ENCODE results near the gene HIPK3. TPM values are rescaled to one million over a fixed set of nuclear protein-coding genes. Genes with fewer than 3 reads are reported as not detected.

HIPK3 gene
- polyA plus RNA-seq, 1 donor (not counting 4 experiments of a cell fraction or from before 2014, with no cell fraction given) = 37.3 TPM

DNA sequence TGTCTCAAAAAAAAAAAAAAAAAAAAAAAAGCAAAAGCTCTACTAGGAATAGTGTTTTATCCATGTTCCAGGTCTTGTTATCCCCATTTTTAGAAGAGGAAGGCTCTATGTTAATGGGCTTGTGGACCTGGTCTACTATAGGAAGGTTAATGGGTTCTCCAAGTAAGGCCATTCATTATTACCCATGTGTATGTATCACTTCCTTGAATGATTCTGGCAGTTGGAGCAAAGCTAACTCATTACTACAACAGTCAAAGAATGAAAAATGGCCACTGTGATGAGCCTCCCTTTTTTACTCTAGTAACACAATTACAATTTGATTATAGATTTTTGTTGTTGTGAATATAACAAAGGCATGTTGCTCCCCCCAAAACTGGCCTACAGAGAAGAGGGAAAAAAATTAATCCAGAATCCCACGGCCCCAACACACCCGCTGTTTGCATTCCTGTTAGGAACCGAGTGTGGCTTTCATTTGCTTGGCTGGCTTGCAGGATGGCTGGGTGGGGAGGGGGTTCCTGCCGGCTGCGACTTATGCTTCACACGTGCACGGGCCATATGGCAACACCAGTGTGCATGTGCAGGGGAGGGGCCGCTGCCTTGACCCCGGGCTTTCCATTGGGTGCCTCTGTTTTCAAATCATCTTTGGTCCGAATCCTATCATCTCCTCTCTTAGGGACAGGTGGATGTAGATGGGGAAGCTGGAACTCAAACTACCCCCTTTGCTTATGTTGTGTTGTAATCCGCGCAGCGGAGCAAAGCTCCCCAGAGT, 148.8 kb downstream of the HIPK3 start:
- Histone ChIP-seq H3K4me2 (ENCODE audit: control insufficient read depth, extremely low read depth, insufficient read depth, low read depth, low read length) (no peak overlapping the region), H4K20me1 (ENCODE audit: control insufficient read depth, extremely low read depth, insufficient read depth, low read length) (no peaks in the 10 kb centered on the region), H3K4me1 (ENCODE audit: control insufficient read depth, extremely low read depth, insufficient read depth, low read length) (no peaks in the 10 kb centered on the region), H3K9me1 (ENCODE audit: control insufficient read depth, extremely low read depth, insufficient read depth, low read length) (no peaks in the 10 kb centered on the region), H3K79me2 (ENCODE audit: control insufficient read depth, insufficient read depth, low read length) (no peaks in the 10 kb centered on the region), H3K27ac (ENCODE audit: control insufficient read depth, insufficient read depth, low read length) (no peak overlapping the region), H3K27me3 (ENCODE audit: control insufficient read depth, extremely low read depth, insufficient read depth, low read length) (no peaks in the 10 kb centered on the region), H3K4me3 (ENCODE audit: control insufficient read depth in 2 of 3, extremely low read depth in 1 of 3, insufficient read depth in 2 of 3, low read depth in 1 of 3, low read length in 3 of 3) (no peak overlapping the region), H3K9me3 (ENCODE audit: control insufficient read depth, low read depth, low read length) (no peaks in the 10 kb centered on the region), H2AFZ (ENCODE audit: control insufficient read depth, low read length) (no peak overlapping the region), H3K36me3 (ENCODE audit: control insufficient read depth in 2 of 2, extremely low read depth in 1 of 2, insufficient read depth in 2 of 2, low read length in 2 of 2) (no peaks in the 10 kb centered on the region), H3K9ac (ENCODE audit: control insufficient read depth, extremely low read depth, insufficient read depth, low read length) (no peak overlapping the region)
- DNase-seq (ENCODE audit: low read depth, low spot score) (no peak), FAIRE-seq (no peak)
- dilution Hi-C loops (cut with MboI; ENCODE audit: extremely low pct_ligation_motif_present, low sequenced_read_pairs) = no loop called here
- TF ChIP-seq, protein P1, sequence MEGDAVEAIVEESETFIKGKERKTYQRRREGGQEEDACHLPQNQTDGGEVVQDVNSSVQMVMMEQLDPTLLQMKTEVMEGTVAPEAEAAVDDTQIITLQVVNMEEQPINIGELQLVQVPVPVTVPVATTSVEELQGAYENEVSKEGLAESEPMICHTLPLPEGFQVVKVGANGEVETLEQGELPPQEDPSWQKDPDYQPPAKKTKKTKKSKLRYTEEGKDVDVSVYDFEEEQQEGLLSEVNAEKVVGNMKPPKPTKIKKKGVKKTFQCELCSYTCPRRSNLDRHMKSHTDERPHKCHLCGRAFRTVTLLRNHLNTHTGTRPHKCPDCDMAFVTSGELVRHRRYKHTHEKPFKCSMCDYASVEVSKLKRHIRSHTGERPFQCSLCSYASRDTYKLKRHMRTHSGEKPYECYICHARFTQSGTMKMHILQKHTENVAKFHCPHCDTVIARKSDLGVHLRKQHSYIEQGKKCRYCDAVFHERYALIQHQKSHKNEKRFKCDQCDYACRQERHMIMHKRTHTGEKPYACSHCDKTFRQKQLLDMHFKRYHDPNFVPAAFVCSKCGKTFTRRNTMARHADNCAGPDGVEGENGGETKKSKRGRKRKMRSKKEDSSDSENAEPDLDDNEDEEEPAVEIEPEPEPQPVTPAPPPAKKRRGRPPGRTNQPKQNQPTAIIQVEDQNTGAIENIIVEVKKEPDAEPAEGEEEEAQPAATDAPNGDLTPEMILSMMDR (optimal IDR thresholded peaks at IDR 0.05 in 1 of 3, IDR thresholded peaks at IDR 0.05 in 1 of 3, conservative IDR thresholded peaks at IDR 0.05 in 1 of 3; ENCODE audit: extremely low read depth in 1 of 3, insufficient read depth in 2 of 3, low read length in 3 of 3) = no peak
- no peak for TF ChIP-seq EZH2 (IDR thresholded peaks at IDR 0.05; ENCODE audit: low read length)

Other genes starting within 250 kb of the HIPK3 start
- gene DEPDC7, start 241.5 kb upstream of the HIPK3 start, polyA plus RNA-seq = 15.5 to 29.8 TPM (median 19.3 TPM) in 3 replicates
- gene TCP11L1, start 217.8 kb upstream of the HIPK3 start, polyA plus RNA-seq = 22.8 to 27.6 TPM (median 25.1 TPM) in 3 replicates
- gene CSTF3, start 95.9 kb upstream of the HIPK3 start, polyA plus RNA-seq = 23.8 to 41.1 TPM (median 25.6 TPM) in 3 replicates
- gene KIAA1549L, start 118.7 kb downstream of the HIPK3 start, polyA plus RNA-seq = 2.8 to 5.1 TPM (median 3.0 TPM) in 3 replicates

All from keratinocyte (primary cell).